GM12875 (cell line): ENCODE results near the gene C2CD2.

ENCODE experiments used
- H3K4me3 ChIP-seq: one replicate; pipeline ENCODE4 v1.5.1; 2011; ENCODE audit warnings: low read depth, low read length, control low read depth
- CTCF ChIP-seq: IDR thresholded peaks from 2 replicates; pipeline ENCODE4 v1.5.1; 2011; ENCODE audit warnings: low read depth, mild to moderate bottlenecking, control low read depth, inconsistent platforms, low read length, moderate library complexity, borderline replicate concordance; ENCODE audit not compliant: insufficient read depth

C2CD2 gene

GRCh38 chr21:41918561-41919358, 35.1 kb downstream of the C2CD2 start:
- TF ChIP-seq CTCF: no peak
- H3K4me3 ChIP-seq: no peak overlapping the region

- TF ChIP-seq CTCF: no peak
- no peak overlapping the region for H3K4me3 ChIP-seq
Observed at GRCh38 chr21:41917531-41917930, 36.3 kb downstream of the C2CD2 start.

- no peak overlapping the region for H3K4me3 ChIP-seq
- no peak for TF ChIP-seq CTCF
Observed at GRCh38 chr21:41916888-41917433, 36.9 kb downstream of the C2CD2 start.

GRCh38 chr21:41914965-41915364, 38.9 kb downstream of the C2CD2 start:
- TF ChIP-seq CTCF: no peak
- no peak overlapping the region for H3K4me3 ChIP-seq

- TF ChIP-seq CTCF: no peak
- H3K4me3 ChIP-seq: no peak overlapping the region
Observed at GRCh38 chr21:41914358-41914757, 39.5 kb downstream of the C2CD2 start.

GRCh38 chr21:41913230-41913629, 40.6 kb downstream of the C2CD2 start:
- no peak for TF ChIP-seq CTCF
- H3K4me3 ChIP-seq: no peak overlapping the region

GRCh38 chr21:41908829-41909228, 45.0 kb downstream of the C2CD2 start:
- TF ChIP-seq CTCF: no peak
- H3K4me3 ChIP-seq: no peak overlapping the region
